ENCODE data around the gene GMDS. TPM values are rescaled to one million over a fixed set of nuclear protein-coding genes. Genes with fewer than 3 reads are reported as not detected.

Gene GMDS
- total and polyA plus RNA-seq, 2 of the 13 experiments (the other 11 are each of a cell fraction or from before 2014, with no cell fraction given) = 64.4 to 112 TPM

- Histone ChIP-seq H3K9me3 (ENCODE audit: low read length) (no peaks in the 10 kb centered on the region), H3K27ac (ENCODE audit: extremely low read length, insufficient read depth, low read length) (no peak overlapping the region), H3K27me3 (ENCODE audit: control insufficient read depth in 1 of 2, insufficient read depth in 2 of 2, low read length in 2 of 2) (no peaks in the 10 kb centered on the region), H3K9ac (ENCODE audit: insufficient read depth, low read depth, low read length) (no peak overlapping the region), H4K20me1 (ENCODE audit: insufficient read depth, low read length) (no peaks in the 10 kb centered on the region), H3K36me3 (replicated peaks in 1 of 2; ENCODE audit: control insufficient read depth in 1 of 2, insufficient read depth in 2 of 2, low read length in 2 of 2) (peaks cover 2 to 22% of the 10 kb centered on the region in 2 experiments; a peak in 4 of 5 replicates), H3K4me2 (ENCODE audit: low read depth, low read length) (no peak overlapping the region), H3K4me3 (replicated peaks in 1 of 3; ENCODE audit: insufficient read depth in 1 of 3, low read depth in 2 of 3, low read length in 3 of 3) (no peak overlapping the region), H3K79me2 (ENCODE audit: insufficient read depth, low read length) (no peaks in the 10 kb centered on the region), H3K4me1 (ENCODE audit: insufficient read depth, low read length) (no peaks in the 10 kb centered on the region), H2AFZ (ENCODE audit: low read length) (no peak overlapping the region)
- FAIRE-seq = no peak
- intact Hi-C loops (cut with micrococcal nuclease; ENCODE audit: unreplicated experiment) = no loop called here
- TF ChIP-seq THAP8 (CRISPR knock-in tag; IDR thresholded peaks at IDR 0.05; ENCODE audit: borderline replicate concordance) (no peak), RBM22 (optimal IDR thresholded peaks at IDR 0.05; ENCODE audit: low read length) (peak; percentile 44)
- ATAC-seq = no peak
- in situ Hi-C loops (cut with HindIII; ENCODE audit: extremely low pct_ligation_motif_present, low pct_unique_long_range_greater_than_20kb) = no loop called here
- 94% methylated on average over 8 of the region's 8 CpGs for WGBS (ENCODE audit: low lambda C conversion rate)
- POLR2A ChIA-PET = no interaction called here
- no peak for DNase-seq (ENCODE audit: low spot score)
- BruUV-seq (replicated peaks) = no TSS peak
- CTCF ChIA-PET (ENCODE audit: low intra/inter-chr PET ratio, low total read pairs) = no interaction called here
Observed at GRCh38 chr6:1787894-1788293, 457.5 kb downstream of the GMDS start.

GRCh38 chr6:1786455-1787453 is 458.7 kb downstream of the GMDS start:
- FAIRE-seq = no peak
- WGBS (ENCODE audit: low lambda C conversion rate) = 96% methylated on average over 14 of the region's 15 CpGs
- in situ Hi-C loops (cut with HindIII; ENCODE audit: extremely low pct_ligation_motif_present, low pct_unique_long_range_greater_than_20kb) = no loop called here
- Histone ChIP-seq H3K36me3 (replicated peaks in 1 of 2; ENCODE audit: control insufficient read depth in 1 of 2, insufficient read depth in 2 of 2, low read length in 2 of 2) (peaks cover 2 to 22% of the 10 kb centered on the region in 2 experiments; a peak in 4 of 5 replicates), H3K27me3 (ENCODE audit: control insufficient read depth in 1 of 2, insufficient read depth in 2 of 2, low read length in 2 of 2) (no peaks in the 10 kb centered on the region), H3K4me2 (ENCODE audit: low read depth, low read length) (no peak overlapping the region), H3K79me2 (ENCODE audit: insufficient read depth, low read length) (no peaks in the 10 kb centered on the region), H3K27ac (ENCODE audit: extremely low read length, insufficient read depth, low read length) (no peak overlapping the region), H3K9me3 (ENCODE audit: low read length) (no peaks in the 10 kb centered on the region), H3K9ac (ENCODE audit: insufficient read depth, low read depth, low read length) (no peak overlapping the region), H2AFZ (ENCODE audit: low read length) (no peak overlapping the region), H3K4me1 (ENCODE audit: insufficient read depth, low read length) (no peaks in the 10 kb centered on the region), H4K20me1 (ENCODE audit: insufficient read depth, low read length) (no peaks in the 10 kb centered on the region), H3K4me3 (replicated peaks in 1 of 3; ENCODE audit: insufficient read depth in 1 of 3, low read depth in 2 of 3, low read length in 3 of 3) (no peak overlapping the region)
- ChIA-PET POLR2A (no interaction called here), CTCF (ENCODE audit: low intra/inter-chr PET ratio, low total read pairs) (no interaction called here)
- no TSS peak for BruUV-seq (replicated peaks)
- intact Hi-C loops (cut with micrococcal nuclease; ENCODE audit: unreplicated experiment) = no loop called here
- ATAC-seq = peak; percentile 36; the same call in 2 of the 3 replicates
- no peak for DNase-seq (ENCODE audit: low spot score)
- no peak for TF ChIP-seq ZKSCAN1 (IDR thresholded peaks at IDR 0.05; ENCODE audit: low read length)
- no peak for TF ChIP-seq NFAT5 (CRISPR knock-in tag; IDR thresholded peaks at IDR 0.05)
- no peak for TF ChIP-seq ZXDC (CRISPR knock-in tag; IDR thresholded peaks at IDR 0.05)
